Measurements from ENCODE around the gene INSIG1. TPM values are rescaled to one million over a fixed set of nuclear protein-coding genes. Genes with fewer than 3 reads are reported as not detected.

INSIG1 gene
- total and polyA plus RNA-seq, 10 donors, result 15.8 to 61.8 (median 27.7) TPM

DNA sequence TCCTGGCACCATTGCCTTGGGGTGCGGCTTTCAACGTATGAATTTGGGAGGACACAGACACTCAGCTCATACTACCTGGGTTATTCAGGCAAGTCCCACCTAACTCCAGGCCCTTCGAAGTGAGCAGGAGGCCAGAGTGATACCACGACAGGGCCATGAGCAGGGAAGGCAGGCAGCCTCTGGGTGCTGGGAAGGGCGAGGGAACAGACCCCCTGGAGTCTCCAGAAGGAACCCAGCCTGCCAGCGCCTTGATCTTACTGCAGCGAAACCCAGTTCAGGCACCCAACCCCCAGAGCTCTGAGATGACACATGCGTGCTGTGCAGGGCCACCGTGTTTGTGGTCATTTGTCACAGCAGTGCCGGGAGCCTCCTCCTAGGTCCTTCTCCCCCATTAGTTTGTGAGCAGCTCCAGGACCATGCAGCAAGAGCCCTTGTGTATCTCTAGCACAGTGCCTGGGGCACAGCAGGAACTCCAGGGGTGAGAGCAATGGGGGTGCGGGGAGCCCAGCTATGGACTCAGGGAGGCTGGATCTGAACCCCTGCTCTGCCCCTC, 7.7 kb upstream of the INSIG1 start:
- H3K27ac ChIP-seq, result no peak overlapping the region
- H3K4me1 ChIP-seq, result peaks cover 0 to 33% (median 0%) of the 10 kb centered on the region in 6 donors
- H3K4me3 ChIP-seq, result no peak overlapping the region
- H3K36me3 ChIP-seq, result no peaks in the 10 kb centered on the region
- intact Hi-C loops (cut with DNase I; ENCODE audit: low total_unique reads), result no loop called here
- WGBS, 5 donors, result 88 to 96% (median 88%) methylated on average over 7 to 11 of the region's 11 CpGs
- peaks cover 0 to 7% (median 0%) of the 10 kb centered on the region in 7 donors for H3K27me3 ChIP-seq (replicated peaks in 1 of 7)
- DNase-seq, result no peak
- TF ChIP-seq POLR2A (IDR thresholded peaks at IDR 0.05), result no peak
- TF ChIP-seq POLR2AphosphoS5 (IDR thresholded peaks at IDR 0.05), result no peak
- TF ChIP-seq, protein P1, sequence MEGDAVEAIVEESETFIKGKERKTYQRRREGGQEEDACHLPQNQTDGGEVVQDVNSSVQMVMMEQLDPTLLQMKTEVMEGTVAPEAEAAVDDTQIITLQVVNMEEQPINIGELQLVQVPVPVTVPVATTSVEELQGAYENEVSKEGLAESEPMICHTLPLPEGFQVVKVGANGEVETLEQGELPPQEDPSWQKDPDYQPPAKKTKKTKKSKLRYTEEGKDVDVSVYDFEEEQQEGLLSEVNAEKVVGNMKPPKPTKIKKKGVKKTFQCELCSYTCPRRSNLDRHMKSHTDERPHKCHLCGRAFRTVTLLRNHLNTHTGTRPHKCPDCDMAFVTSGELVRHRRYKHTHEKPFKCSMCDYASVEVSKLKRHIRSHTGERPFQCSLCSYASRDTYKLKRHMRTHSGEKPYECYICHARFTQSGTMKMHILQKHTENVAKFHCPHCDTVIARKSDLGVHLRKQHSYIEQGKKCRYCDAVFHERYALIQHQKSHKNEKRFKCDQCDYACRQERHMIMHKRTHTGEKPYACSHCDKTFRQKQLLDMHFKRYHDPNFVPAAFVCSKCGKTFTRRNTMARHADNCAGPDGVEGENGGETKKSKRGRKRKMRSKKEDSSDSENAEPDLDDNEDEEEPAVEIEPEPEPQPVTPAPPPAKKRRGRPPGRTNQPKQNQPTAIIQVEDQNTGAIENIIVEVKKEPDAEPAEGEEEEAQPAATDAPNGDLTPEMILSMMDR (IDR thresholded peaks at IDR 0.05 in 8 of 11, conservative IDR thresholded peaks at IDR 0.05 in 3 of 11), result no peak
- H3K9me3 ChIP-seq, result no peaks in the 10 kb centered on the region

DNA sequence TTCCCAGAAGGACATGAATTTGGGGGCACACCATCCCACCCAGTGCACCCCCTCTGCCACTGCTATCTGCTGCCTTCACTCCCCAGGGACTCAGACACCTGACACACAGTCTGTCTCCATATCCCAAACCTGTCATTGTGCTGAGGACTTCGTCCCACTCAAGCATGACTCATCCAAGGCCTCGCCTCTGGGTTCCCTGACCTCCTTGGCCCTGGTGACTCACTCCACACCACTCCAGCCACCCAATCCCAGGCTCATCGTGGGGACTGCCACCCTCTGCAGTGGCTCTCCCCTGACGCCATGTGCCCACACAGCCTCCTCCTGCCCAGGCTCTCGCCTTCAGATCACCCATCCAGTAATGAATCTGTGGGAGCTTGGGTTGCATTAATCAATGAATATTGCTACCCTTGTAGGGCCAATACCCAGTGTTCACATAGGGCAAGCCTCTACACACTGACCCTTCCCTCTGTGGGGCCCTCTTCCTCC, 6.6 kb upstream of the INSIG1 start:
- Histone ChIP-seq H3K27me3 (replicated peaks in 1 of 7) (peaks cover 0 to 3% (median 0%) of the 10 kb centered on the region in 7 donors), H3K36me3 (no peaks in the 10 kb centered on the region), H3K9me3 (no peaks in the 10 kb centered on the region), H3K4me1 (peaks cover 0 to 28% (median 1%) of the 10 kb centered on the region in 6 donors), H3K4me3 (no peak overlapping the region), H3K27ac (no peak overlapping the region)
- intact Hi-C loops (cut with DNase I; ENCODE audit: low total_unique reads), result no loop called here
- DNase-seq, result no peak
- WGBS, 5 donors, result 65 to 81% (median 70%) methylated on average over 5 of the region's 5 CpGs
- TF ChIP-seq POLR2A (IDR thresholded peaks at IDR 0.05) (no peak), POLR2AphosphoS5 (IDR thresholded peaks at IDR 0.05) (no peak)
- TF ChIP-seq, protein P1 (IDR thresholded peaks at IDR 0.05 in 8 of 11, conservative IDR thresholded peaks at IDR 0.05 in 3 of 11), result no peak

- intact Hi-C loops (cut with DNase I; ENCODE audit: low total_unique reads), result no loop called here
- WGBS, 5 donors, result 66 to 79% (median 74%) methylated on average over 5 of the region's 5 CpGs
- H3K4me1 ChIP-seq, result peaks cover 0 to 28% (median 6%) of the 10 kb centered on the region in 6 donors
- DNase-seq, result no peak
- H3K27ac ChIP-seq, result no peak overlapping the region
- H3K4me3 ChIP-seq, result no peak overlapping the region
- TF ChIP-seq POLR2A (IDR thresholded peaks at IDR 0.05), result no peak
- TF ChIP-seq POLR2AphosphoS5 (IDR thresholded peaks at IDR 0.05), result no peak
- TF ChIP-seq, protein P1 (IDR thresholded peaks at IDR 0.05 in 8 of 11, conservative IDR thresholded peaks at IDR 0.05 in 3 of 11), result no peak
- no peaks in the 10 kb centered on the region for H3K9me3 ChIP-seq
- peaks cover 0 to 3% (median 0%) of the 10 kb centered on the region in 7 donors for H3K27me3 ChIP-seq (replicated peaks in 1 of 7)
- H3K36me3 ChIP-seq, result no peaks in the 10 kb centered on the region
These were observed 5.9 kb upstream of the INSIG1 start for GRCh38 chr7:155291729-155292128.

DNA sequence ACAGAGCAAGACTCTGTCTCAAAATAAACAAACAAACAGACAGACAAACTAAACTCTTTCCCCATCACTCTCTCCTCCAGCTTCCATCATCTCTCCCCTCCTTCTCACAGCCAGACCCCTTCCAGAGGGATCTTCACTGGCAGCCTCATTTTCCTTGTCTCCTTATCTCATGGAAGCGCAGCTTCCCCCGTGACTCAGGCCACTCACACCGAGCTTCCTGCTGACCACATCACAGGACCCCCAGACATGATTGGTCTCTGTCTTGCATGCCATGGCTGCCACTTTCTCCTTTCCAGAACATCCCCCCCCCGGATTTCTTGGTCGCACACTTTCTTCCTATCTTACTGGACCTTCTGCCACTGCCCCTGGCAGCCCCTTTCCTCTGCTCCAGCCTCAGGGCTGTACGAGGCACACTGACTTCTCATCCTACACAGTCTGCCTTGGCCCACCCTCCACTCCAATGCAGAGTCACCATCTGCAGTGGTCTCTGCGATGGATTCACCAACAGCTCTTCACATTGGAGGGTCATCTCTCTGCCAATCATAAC, 4.9 kb upstream of the INSIG1 start:
- H3K27me3 ChIP-seq (replicated peaks in 1 of 7), result no peaks in the 10 kb centered on the region
- DNase-seq, result no peak
- H3K36me3 ChIP-seq, result no peaks in the 10 kb centered on the region
- 77 to 87% (median 79%) methylated on average over 7 of the region's 7 CpGs for WGBS, 5 donors
- TF ChIP-seq POLR2AphosphoS5 (IDR thresholded peaks at IDR 0.05) (no peak), POLR2A (IDR thresholded peaks at IDR 0.05) (no peak)
- TF ChIP-seq, protein P1 (IDR thresholded peaks at IDR 0.05 in 8 of 11, conservative IDR thresholded peaks at IDR 0.05 in 3 of 11), result no peak
- H3K4me1 ChIP-seq, result peaks cover 0 to 23% (median 10%) of the 10 kb centered on the region in 6 donors
- no peak overlapping the region for H3K4me3 ChIP-seq
- intact Hi-C loops (cut with DNase I; ENCODE audit: low total_unique reads), result no loop called here
- no peak overlapping the region for H3K27ac ChIP-seq
- no peaks in the 10 kb centered on the region for H3K9me3 ChIP-seq
